GM18519 (cell line): Measurements from ENCODE around the gene TBC1D17.
A peak's percentile ranks its signal among the peaks of the same experiment; 100 is the strongest.

Source experiments
- ATAC-seq: cut with Tn5 transposase; IDR thresholded peaks from one replicate; pipeline ENCODE4 v1.9.1; 2021; ENCODE audit warnings: mild to moderate bottlenecking, moderate library complexity; ENCODE audit not compliant: unreplicated experiment, low FRiP score

TBC1D17 gene

GRCh38 chr19:49874503-49875157, 2.9 kb upstream of the TBC1D17 start:
- no peak for ATAC-seq

- ATAC-seq, result no peak
These were observed 2.3 kb upstream of the TBC1D17 start for GRCh38 chr19:49875177-49875576.

GRCh38 chr19:49875857-49876421, 1.6 kb upstream of the TBC1D17 start:
- no peak for ATAC-seq

- ATAC-seq, result peak; percentile 38
These were observed 981 bp upstream of the TBC1D17 start for GRCh38 chr19:49876422-49877019.

DNA sequence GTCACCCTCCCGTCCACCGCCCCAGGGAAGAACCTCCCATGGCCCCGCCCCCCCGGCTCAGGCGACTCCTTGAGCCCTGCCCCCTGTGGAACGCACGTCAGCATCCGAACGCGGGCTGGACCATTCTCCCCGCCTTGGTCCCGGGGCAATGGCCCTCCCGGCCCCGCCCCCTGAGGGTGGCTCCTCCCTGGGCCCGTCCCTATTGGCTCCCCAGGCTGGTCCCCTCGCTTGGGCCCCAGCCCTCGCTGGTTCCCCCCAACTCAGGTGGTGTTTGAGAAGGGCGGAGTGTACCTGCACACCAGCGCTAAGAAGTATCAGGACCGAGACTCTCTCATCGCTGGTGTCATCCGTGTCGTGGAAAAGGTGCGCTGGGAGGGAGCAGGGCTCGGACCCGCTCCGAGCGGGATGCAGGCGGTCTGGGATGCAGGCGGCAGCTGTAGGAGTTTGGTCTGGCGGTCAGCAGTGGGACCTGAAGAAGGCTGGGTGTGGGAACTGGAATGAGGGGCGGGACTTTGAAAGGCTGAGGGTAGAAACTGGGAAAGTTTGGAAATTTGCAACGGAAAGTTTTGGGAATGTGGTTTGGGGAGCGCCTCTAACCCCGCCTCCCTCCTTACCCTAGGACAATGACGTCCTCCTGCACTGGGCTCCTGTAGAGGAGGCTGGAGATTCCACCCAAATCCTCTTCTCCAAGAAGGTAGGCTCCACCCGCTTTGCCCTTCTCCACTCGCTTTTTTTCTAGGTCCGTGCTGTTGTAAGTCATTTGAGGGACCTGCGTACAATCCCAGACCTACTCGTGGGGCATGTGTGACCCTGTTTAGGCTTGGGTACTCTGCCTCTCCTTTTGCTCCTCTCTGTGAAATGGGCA, 609 bp downstream of the TBC1D17 start:
- ATAC-seq, result peak; percentile 23

DNA sequence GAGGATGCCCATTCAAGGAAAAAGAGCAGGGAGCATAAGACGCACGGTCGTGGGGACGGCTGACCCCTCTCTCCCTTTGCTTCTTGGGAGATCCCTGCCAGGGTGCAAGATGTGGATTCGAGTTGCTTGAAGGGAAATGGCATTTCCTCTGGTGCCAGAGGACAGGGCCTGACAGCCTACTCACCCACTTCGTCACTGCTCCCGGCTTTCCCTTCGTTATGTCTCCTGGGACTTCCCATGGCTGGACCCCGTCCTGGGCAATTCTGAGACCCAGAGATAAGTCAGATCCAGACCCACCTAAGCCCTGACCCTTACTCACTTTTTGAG, 1.2 kb downstream of the TBC1D17 start:
- no peak for ATAC-seq

GRCh38 chr19:49879243-49879963, 1.9 kb downstream of the TBC1D17 start:
- no peak for ATAC-seq

GRCh38 chr19:49880162-49880869, 2.8 kb downstream of the TBC1D17 start:
- ATAC-seq, result no peak

DNA sequence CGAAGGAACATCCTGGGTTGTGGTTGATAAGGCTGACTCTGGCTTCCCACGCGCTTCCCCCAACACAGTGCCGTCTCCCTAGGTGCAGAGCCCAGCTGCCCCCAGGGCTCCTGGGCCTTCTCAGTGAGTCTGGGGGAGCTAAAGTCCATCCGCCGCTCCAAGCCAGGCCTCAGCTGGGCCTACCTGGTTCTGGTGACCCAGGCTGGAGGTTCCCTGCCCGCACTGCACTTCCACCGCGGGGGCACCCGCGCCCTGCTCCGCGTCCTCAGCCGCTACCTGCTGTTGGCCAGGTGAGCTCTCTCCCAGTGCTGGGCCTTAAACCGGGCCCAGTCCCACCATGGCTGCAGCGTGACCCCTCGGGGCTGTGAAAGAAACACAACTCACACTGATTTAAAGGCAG, 3.7 kb downstream of the TBC1D17 start:
- ATAC-seq, result no peak

GRCh38 chr19:49881672-49882394, 4.3 kb downstream of the TBC1D17 start:
- ATAC-seq, result no peak

- ATAC-seq, result no peak
These were observed 5.1 kb downstream of the TBC1D17 start for GRCh38 chr19:49882643-49883042.

GRCh38 chr19:49883094-49883493, 5.6 kb downstream of the TBC1D17 start:
- no peak for ATAC-seq

DNA sequence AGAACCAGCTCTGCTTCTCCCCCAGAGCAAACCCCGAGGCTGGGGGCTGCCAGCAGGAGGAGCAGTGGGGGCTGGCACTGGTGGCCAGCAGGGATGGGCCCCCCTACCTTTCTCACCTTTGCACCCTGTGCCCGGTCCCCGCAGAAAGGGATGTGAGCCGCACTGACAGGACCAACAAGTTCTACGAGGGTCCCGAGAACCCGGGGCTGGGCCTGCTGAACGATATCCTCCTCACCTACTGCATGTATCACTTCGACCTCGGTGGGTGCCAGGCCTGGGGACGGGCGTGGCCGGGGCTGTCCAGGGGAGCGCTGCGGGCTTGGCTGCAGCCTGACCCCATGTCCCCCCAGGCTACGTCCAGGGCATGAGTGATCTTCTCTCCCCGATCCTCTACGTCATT, 6.6 kb downstream of the TBC1D17 start:
- no peak for ATAC-seq

GRCh38 chr19:49884760-49885159, 7.3 kb downstream of the TBC1D17 start:
- ATAC-seq, result no peak

DNA sequence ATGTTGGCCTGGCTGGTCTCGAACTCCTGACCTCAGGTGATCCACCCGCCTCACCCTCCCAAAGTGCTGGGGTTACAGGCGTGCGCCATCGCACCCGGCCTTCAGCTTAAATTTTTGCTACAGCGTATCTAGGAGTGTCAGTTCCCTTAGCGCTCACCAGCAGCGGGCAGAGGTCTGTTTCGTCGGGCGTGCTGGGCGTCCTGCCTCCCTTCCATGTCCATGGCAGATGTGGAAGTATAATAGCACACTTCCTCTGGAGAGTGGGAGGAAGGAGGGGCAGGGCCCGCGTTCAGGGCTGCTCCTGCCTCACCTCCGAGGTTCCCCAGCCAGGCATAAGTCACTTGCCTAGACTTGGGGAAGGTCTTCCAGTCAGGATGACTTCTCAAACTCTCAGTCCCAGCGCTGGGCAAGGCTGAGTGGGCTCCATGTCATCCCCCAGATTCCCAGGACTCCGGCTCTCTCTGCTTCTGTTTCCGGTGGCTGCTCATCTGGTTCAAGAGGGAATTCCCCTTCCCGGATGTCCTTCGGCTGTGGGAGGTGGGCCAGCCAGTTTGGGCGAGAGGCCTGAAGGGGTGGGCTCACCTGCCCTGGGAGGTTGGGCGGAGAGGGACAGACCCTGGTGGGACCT, 9.6 kb downstream of the TBC1D17 start:
- ATAC-seq, result no peak

DNA sequence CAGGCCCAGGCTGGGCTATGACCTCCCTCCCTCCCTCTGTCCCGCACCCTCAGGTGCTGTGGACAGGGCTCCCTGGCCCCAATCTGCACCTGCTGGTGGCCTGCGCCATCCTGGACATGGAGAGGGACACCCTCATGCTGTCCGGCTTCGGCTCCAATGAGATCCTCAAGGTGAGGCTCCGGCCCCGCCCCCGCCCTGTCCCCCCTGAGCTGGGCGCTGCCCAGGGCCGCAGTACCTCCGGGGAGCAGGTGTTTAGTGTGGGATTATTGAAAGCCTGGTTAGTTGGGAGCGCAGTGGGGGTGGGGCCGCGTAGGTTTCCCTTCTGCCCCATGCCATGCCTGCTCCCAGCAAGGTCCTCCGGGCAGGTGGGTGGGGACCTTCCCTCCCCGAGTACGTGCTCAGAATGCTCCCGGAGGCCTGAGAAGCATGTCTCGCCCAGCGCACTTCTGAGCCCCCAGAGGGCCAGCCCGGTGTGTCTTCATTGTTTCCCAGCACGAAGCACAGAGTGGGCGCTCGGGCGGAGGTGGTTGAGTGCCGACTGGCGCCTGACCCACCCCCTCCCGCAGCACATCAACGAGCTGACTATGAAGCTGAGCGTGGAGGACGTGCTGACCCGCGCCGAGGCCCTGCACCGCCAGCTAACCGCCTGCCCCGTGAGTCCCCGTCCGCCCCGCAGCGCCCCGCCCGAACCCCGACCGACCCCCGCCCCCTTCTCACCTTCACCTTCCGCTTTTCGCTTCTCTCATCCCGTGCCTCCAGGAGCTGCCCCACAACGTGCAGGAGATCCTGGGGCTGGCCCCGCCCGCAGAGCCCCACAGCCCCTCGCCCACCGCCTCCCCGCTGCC, 10.4 kb downstream of the TBC1D17 start:
- ATAC-seq, result no peak

- ATAC-seq, result no peak
These were observed 11.0 kb downstream of the TBC1D17 start for GRCh38 chr19:49888510-49888824.

- no peak for ATAC-seq
These were observed 11.7 kb downstream of the TBC1D17 start for GRCh38 chr19:49889038-49889686.
